ENCODE results near the gene TRIM22. TPM values are rescaled to one million over a fixed set of nuclear protein-coding genes. Genes with fewer than 3 reads are reported as not detected.

TRIM22 gene
- total RNA-seq, 1 donor from 2014 or later = 9.4 TPM

DNA sequence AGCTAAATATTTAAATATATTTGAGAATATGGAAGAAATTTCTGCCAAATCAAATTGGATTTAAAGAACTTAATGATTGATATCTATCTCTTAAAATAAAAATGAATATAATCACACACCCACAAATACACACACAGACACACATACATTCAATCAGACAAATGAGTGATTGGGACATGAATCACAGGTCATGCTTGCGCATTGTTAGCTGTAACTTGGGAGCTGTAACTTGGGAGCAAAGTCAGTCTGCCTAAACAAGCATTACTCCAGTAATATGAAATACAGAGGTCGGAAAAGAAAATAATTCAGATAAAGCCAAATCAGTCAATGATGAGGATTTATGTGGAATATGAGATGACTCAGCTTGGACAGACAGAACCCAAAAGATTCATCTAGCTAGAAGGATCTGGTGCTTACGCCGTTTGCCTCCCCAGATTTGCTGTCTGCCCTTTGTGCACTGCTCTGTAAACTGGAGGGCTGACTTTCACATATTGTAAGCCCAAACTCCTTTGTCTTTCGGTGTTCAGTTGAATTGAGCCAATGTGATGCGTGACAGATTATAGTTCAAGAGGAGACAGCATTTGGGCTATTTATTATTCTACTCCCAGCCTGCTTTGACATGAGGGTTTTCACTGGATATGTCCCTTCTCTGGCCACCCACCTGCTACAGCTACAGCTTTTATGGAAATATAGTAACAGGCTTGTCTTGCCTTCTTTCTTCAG, 48.2 kb downstream of the TRIM22 start:
- DNase-seq (ENCODE audit: low spot score in 2 of 2) (no peak), FAIRE-seq (no peak)

DNA sequence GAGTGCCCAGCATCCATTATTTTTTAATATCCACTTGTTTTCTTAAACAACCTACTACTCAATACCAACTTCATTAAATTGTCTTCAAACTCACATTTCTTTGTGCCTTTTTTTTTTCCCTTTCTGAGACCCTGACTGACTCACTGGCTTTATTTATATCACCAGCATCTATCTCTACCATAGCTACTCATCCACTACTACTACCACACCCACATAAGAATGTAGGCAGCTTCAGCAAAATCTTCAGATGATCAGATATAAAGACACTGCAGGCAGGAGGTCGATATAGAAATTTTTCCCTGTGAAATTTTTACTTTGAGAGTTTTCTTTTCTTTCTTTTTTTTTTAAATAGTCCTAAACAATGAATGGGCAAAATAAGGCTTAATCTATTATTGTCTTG, 48.8 kb downstream of the TRIM22 start:
- DNase-seq (ENCODE audit: low spot score in 2 of 2) (no peak), FAIRE-seq (no peak)

DNA sequence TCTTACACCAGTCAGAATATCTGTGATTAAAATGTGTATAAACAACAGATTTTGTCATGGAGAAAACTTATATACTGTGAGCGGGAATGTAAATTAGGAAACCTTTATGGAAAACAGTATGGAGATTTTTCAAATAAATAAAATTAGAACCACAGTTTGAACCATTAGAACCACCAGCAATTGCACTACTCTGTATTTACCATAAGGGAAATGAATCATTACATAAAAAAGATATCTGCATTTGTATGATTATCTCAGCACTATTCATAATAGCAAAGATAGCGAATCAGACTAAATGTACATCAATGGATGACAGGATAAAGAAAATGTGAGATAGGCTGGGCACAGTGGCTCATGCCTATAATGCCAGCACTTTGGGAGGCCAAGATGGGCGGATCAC, 57.0 kb downstream of the TRIM22 start:
- FAIRE-seq (no peak), DNase-seq (ENCODE audit: low spot score in 2 of 2) (no peak)

DNA sequence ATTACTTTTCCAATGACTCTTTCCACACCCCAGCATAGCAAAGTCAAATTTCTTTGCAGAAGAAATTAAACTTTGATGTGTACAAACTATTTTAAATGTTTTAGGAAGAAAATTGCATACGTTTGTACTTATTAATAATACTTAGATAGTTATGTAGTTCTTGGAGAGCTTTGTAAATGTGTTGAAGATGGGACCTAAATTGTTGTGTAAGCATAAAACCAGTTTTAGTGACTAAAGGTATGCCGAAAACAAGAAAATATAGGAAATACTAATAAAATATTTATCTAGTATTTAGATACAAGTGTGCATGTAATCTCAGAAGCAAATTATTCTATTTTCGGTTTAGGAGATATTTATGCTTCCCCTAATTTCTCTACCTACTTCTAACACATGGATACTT, 60.2 kb downstream of the TRIM22 start:
- DNase-seq (ENCODE audit: low spot score in 2 of 2) = no peak
- FAIRE-seq = no peak

DNA sequence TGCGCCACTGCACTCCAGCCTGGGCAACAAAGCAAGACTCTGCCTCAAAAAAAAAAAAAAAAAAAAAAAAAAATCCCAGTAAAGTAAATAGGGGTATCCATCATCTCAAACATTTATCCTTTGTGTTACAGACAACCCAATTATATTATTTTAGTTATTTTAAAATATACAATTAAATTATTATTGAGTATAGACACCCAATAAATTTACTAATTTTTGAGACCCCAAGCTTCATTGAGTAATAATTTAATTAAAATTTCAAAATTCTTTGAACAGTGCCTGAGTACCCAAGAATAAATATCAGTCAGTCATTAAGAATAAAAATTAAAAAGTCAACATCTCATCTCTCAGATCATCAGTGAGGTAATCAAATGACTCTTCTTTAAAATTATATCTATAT, 64.4 kb downstream of the TRIM22 start, which contains the start of gene OR52N4:
Gene OR52N4 (plus strand): TSS at position 301 of the 400 bp plus-strand sequence. CDS start 498 bp downstream, outside the sequence.
- DNase-seq (ENCODE audit: low spot score in 2 of 2) (no peak), FAIRE-seq (peak; percentile 65)

Other genes starting within 250 kb of the TRIM22 start
- not detected for gene OR51I1, start 248.3 kb upstream of the TRIM22 start, total RNA-seq
- gene OR51I2, start 240.5 kb upstream of the TRIM22 start, total RNA-seq = not detected
- gene OR52D1, start 201.1 kb upstream of the TRIM22 start, total RNA-seq = not detected
- gene UBQLN3, start 179.8 kb upstream of the TRIM22 start, total RNA-seq = under 0.01 TPM
- gene UBQLNL, start 173.1 kb upstream of the TRIM22 start, total RNA-seq = under 0.01 TPM
- gene OR52H1, start 141.2 kb upstream of the TRIM22 start, total RNA-seq = 0.41 TPM
- gene OR52B6, start 108.9 kb upstream of the TRIM22 start, total RNA-seq = not detected
- 0.41 TPM for gene TRIM6, start 93.2 kb upstream of the TRIM22 start, total RNA-seq
- 1.6 TPM for gene TRIM34, start 64.8 kb upstream of the TRIM22 start, total RNA-seq
- 4.5 TPM for gene TRIM5, start 4.7 kb upstream of the TRIM22 start, total RNA-seq
- gene OR56B1, start 46.7 kb downstream of the TRIM22 start, total RNA-seq = not detected
- gene OR52N4, start 64.5 kb downstream of the TRIM22 start, total RNA-seq = not detected
- not detected for gene OR52N5, start 93.6 kb downstream of the TRIM22 start, total RNA-seq
- not detected for gene OR52N1, start 101.5 kb downstream of the TRIM22 start, total RNA-seq
- gene OR52N2, start 119.1 kb downstream of the TRIM22 start, total RNA-seq = not detected
- not detected for gene OR52E6, start 152.1 kb downstream of the TRIM22 start, total RNA-seq
- gene OR52E8, start 167.9 kb downstream of the TRIM22 start, total RNA-seq = not detected
- gene OR52E4, start 190.8 kb downstream of the TRIM22 start, total RNA-seq = not detected
- gene OR52E5, start 203.4 kb downstream of the TRIM22 start, total RNA-seq = not detected